Hindlimb muscle (tissue), 1 donor: ENCODE measurements around the gene PMPCA. TPM values are rescaled to one million over a fixed set of nuclear protein-coding genes. Genes with fewer than 3 reads are reported as not detected.
"Not testable (repeated sequence)": the region's sequence is repeated elsewhere in the genome, so short reads cannot be mapped to it uniquely, and the experiment has no call there.

Experiments used
- DNase-seq: peaks from one replicate; pipeline ENCODE4 v3.0.0-alpha.2; 2013
- polyA plus RNA-seq: library from polyadenylated mRNA; unstranded; fragments of 120-200 nt; gene quantifications from one replicate; pipeline ENCODE4 v1.2.1, GENCODE V29; 2013; ENCODE audit not compliant: insufficient read length

Gene PMPCA
- polyA plus RNA-seq, 1 donor: 39.9 TPM

DNA sequence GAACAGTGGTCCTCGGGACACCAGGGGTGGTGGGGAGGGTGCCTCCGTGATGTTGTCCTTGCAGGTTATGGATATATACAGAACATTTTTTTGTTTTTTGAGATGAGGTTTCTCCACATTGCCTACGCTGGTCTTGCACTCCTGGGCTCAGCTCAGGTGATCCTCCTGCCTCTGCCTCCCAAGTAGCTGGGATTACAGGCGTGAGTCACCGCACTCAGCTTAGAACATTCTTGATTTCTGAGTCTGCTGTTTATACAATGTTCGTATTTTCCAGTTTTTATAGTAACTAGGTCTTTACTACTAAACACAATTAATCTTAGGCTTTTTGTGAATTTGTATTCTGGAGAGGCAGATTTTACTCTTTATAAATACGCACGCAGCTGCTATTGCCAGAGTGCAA lies 6.0 kb downstream of the PMPCA start:
- no peak for DNase-seq

DNA sequence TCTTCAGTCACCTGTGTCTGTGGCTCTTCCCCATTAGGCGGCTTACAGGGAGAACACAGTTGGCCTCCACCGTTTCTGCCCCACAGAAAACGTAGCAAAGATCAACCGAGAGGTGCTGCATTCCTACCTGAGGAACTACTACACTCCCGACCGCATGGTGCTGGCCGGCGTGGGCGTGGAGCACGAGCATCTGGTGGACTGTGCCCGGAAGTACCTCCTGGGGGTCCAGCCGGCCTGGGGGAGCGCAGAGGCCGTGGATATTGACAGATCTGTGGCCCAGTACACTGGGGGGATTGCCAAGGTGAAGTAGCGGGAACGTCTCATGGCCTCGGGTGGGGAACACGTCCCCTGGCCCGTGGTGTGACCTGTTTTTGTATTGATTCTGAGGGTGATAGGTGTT lies 6.5 kb downstream of the PMPCA start:
- DNase-seq: no peak

DNA sequence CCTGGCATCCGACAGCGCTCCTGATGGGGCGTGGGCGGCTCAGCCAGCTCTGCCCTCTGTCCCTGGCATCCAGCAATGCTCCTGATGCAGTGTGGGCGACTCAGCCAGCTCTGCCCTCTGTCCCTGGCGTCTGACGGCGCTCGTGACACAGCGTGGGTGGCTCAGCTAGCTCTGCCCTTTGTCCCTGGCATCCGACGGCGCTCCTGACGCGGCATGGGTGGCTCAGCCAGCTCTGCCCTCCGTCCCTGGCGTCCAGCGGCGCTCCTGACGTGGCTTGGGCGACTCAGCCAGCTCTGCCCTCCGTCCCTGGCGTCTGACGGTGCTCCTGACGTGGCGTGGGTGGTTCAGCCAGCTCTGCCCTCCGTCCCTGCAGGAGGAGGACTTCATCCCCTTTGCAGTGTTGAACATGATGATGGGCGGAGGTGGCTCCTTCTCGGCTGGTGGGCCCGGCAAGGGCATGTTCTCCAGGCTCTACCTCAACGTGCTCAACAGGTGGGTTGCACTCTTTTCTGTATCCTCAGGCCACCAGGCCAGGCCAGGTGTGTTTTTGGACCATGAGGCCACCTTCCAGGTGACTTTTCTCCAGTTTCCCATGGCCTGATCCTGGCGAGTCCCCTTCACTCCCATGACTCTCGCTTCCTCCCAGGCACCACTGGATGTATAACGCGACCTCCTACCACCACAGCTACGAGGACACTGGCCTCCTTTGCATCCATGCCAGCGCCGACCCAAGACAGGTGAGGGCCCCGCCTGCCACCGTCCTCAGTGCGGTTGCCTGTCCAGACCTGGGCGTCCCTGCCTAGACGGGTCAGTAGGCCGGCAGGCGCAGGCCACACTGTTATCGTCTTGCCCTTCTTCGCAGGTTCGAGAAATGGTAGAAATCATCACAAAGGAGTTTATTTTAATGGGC lies 8.0 kb downstream of the PMPCA start:
- DNase-seq: no peak

DNA sequence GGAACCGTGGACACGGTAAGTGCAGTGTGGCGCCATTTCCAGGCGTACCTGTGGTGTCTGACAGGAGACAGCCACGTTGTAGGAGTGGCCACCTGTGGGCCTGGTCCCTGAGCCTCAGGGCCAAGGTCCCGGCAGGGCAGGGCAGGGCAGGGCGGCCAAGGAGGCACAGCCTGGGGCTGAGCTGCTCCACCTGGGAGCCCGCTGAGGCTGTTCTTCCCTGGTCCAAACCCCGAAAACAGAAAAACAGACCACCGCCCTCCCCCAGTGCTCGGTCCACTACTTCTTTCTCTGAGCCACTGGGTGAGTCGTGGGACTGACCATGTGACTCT lies 8.6 kb downstream of the PMPCA start:
- DNase-seq: no peak

DNA sequence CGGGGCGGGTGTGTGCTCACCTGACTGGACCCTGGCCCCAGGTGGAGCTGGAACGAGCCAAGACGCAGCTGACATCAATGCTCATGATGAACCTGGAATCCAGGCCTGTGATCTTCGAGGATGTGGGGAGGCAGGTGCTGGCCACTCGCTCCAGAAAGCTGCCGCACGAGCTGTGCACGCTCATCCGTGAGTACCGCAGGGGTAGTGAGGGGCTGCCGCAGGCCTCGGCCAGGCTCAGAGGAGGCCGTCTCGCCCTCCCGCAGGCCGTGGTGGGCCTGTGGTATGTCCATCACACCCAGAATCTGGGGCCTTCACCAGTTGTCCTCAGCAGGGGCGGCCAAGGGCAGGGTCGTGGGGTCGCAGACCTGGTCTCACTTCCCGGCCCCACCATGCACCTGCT lies 11.3 kb downstream of the PMPCA start:
- no peak for DNase-seq

DNA sequence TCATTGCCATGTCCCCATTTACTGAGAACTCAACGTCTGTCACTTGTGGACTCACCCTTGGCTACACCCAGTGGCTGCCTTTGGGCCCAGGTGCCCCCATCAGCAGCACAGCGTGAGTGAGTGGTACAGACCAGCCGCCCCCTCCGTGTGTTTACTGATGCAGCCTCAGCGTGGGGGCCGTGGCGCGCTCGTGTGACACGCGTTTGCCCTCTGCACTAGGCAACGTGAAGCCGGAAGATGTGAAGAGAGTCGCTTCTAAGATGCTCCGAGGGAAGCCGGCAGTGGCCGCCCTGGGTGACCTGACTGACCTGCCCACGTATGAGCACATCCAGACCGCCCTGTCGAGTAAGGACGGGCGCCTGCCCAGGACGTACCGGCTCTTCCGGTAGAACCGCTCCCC lies 12.4 kb downstream of the PMPCA start:
- DNase-seq: no peak

DNA sequence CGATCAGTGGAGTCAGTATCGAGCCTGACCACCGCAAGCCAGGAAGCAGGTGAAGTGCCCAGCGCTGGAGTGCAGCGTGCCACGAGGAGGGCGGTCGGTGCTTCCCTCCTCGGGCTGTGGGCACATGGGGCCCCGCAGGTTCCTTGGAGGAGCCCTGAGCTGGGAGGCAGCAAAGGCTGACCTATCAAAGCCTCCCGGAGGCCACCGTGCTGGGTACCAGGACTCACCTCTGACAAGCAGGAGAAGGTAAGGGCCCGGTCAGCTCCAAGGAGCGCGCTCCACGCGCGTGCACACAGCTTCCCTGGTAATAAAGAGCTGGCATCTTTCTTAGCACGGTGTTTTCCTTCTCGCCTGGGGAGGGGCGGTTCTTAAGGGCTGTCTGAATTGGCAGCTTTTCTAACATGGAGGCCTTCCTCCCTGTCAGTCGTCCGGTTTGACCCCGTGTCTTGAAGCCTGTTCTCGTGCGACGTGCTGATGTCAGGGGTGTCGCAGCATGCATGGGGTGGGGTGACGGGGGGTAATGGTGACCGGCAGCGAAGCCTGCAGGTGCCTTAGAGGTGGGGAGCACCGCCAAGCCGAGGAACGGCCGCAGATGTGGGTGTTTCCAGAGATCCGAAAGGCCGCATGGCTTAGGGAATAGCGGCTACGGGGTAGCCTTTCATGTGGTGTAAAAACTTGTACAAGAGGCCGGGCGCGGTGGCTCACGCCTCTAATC lies 13.1 kb downstream of the PMPCA start:
- DNase-seq: no peak

DNA sequence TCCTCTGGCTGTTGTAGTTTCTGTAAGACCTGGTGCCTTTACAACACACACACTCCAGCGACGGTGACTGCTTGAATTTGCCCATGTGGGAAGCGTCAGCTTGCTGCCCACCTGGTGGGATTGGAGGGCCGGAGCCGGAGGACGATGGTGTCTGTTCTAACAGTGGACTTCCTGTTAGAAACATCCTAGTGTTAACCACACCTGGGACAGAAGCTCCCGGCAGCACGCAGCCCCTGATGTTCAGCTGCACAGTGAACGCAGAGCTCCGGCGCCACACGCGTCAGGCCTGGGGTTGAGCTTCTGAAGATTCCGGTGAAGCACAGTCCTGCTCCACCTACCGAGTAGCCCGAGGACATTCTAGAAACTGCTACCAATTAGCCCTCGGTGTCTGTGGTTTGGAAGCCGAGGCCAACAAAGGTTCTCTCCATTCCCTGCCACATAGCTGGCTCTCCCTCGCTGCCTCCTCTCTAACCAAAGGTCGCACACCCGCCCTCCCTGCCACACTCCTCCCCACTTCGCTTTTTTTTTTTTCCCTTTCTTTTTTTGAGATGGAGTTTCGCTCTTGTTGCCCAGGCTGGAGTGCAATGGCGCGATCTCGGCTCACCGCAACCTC lies 14.4 kb downstream of the PMPCA start:
- no peak for DNase-seq

DNA sequence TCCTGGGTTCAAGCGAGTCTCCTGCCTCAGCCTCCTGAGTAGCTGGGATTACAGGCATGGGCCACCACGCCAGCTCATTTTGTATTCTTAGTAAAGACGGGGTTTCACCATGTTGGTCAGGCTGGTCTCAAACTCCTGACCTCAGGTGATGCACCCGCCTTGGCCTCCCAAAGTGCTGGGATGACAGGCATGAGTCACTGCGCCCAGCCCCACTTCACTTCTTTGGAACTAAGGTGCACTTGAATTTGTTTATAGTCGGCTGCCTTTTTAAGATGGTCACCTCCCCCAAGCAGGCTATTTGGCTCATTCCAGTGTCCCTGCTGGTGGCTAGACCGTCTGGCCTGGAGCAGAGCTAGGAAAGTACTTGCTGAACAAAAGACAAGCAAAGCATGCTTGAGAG lies 14.9 kb downstream of the PMPCA start:
- DNase-seq: not testable (repeated sequence)

DNA sequence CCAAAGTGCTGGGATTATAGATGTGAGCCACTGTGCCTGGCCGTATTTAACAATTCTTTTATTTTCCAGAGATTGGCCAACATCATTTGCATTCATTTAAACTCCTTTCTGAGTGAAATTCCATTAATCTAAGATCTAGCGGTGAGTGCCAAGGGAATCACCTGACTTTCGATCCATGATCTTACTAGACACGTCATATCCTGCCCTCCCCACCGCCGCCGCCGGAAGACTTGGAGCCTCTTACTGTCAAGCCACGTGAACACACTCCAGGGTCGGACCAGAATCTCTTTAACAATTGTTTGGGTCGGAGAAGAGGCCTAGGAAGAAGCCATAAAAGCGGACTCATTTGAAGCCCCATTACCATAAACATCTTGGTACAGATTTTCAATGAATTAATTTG lies 16.3 kb downstream of the PMPCA start:
- DNase-seq: no peak

DNA sequence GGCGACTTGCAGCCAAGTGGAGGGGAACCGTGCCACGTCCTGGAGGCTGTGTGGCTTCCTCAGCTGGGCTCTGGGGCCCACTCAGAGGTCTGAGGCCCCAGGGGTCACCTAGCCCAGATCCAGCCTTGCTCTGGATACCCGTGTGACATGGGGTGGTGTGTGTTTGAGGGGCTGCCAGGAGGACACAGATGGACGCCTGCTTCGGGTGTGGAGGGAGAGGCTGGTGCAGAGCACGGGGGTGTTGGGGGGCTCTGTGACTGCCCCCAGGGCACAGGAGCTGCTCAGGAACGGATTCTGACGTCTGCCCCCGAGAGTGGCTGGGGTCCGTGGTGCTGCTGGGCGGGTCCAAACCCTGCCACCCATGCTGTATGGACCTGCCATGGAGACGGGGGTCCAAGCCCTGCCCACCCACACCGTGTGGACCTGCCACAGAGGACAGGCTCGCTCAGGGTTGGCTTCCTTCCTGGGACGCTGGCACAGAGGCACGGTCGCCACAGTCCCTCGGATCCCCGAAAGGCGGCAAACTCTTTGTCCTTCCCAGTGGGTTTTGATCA lies 18.7 kb downstream of the PMPCA start:
- no peak for DNase-seq

DNA sequence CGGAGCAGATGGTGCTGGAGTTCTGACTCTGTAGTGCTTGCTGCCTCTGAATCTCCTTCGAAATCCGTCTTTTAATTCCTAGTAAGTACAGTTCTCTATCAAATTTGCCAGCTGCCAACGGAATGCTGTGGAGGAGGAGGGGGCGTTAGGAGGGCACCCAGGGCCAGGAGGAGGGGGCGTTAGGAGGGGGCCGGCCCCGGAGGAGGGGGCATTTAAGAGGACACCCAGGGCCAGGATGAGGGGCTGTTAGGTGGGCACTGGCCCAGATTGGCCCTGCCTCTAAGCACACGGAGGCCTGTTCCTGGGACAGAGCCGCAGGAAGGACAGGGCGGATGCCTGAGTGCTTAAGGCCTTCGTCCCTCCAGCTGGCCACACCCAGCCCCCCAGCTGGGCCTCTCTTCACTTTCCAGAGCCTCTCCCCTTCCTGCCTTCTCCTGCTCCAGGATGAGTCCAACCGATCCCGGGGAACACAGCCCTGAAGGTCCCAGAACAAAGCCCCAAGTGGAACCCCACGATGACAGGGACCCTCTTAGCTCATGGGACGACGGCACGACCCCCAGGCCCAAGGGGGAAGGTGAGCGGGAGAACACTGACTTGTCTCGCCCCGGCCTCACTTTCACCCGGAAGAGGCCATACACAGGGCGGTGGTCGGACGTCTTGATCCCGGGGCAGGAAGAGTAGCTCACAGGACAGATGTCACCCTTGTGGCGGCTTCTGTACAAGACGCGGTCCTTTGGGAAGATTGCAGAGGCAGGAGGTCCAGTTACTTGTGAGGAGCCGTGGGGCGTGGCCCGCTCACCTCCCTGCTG lies 19.4 kb downstream of the PMPCA start:
- no peak for DNase-seq

DNA sequence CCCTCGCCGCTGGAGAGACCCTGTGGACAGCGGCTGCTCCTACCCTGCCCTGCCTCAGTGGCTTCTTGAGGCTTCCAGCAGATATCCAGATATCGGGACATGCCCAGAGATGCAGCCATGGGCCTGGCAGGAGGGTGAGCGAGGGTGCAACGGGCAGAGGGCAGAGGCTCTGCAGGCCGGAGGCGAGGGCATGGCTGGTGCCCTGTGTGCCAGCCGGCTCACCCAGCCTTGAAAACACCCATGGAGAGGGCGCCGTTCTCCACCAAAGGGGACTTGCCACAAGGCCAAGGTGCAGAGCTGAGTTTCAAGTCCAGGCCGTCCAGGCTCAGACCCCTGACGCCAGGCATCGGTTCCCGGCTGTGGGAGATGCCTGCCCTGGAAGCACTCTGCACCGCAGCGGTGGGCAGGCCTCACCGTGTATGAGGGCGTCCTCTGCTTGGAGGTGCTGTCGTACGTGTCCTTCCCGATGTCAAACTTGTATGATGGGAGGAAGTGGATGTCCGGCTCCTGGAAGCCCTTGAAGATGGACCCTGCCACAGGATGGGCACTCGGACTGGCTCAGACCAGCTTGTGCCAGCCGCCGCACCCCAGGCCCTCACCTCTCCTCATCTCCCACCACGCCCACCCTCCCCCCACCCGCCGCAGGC lies 20.3 kb downstream of the PMPCA start:
- no peak for DNase-seq

DNA sequence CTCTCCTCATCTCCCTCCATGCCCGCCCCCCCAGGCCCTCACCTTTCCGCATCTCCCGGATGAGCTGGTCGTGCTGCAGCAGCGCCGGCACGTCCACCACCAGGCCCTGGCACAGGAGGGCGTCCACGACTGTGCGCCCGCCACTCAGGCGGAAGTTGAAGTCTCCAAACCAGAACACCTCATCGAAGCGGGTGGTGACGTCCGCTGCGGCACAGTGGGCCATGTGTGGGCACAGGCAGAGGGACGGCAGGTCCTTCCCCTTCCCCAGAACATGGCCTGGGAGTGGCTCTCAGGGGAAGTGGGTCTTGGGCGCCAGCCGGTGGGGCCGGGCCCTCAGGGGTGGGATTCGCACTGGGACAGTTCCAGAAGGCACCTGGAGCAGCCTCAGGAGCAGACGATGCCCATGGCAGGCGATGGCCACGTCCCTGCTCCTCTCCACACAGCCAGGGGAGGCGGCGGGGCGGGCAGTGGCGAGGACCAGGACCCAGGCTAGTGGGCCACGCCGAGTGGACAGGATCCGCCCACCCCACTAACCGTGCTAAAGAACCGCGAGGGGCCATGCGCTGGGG lies 21.4 kb downstream of the PMPCA start:
- no peak for DNase-seq

DNA sequence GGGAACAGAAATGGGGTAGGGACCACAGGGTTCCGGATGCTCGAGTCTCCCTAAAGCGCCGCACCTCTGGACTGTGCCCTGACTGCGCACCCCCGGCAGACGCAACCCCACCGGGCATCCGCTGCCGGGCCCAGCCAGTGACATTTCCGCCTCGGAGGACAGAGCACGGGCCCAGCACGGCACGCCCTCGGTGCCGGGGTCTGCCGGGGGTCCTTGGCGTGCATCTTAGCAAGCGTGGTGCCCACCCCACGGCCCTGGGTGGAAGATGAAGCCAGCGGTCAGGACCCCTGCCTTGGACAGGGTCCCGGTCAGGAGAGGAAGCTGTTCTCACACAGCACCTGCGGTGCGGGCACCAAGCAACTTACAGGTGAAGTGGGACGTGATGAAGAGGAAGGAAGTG lies 22.1 kb downstream of the PMPCA start:
- DNase-seq: no peak

DNA sequence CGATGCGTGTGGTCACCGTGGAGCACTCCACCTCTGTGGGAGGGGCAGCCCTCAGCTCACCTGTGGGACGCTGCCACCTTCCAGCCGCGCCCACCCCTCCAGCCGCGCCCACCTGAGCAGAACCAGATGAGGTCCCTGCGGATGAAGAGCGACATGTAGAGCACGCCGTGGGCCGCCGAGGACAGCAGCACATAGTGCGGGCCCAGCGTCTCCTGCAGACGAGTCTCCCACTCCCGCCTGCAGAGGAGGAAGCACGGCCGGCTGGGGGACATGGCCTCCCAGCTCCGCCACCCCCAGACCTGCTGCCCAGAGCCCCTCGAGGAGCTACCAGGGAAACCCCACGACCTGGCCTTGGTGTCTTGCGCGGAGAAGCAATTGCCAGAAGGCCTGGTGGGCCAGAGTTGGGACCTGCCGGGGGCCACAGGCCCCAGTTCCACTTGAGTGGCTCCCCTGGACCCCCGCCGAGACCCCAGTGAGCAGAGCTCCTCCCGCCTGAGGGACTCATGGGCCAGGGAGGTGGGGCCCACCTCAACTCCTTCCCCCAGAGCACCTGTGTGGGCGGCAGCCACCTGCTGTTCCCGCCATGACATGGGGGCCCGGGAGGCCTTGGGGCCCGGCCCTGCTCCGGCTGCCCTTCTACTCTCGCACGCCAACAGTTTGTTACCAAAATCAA lies 22.7 kb downstream of the PMPCA start:
- no peak for DNase-seq

DNA sequence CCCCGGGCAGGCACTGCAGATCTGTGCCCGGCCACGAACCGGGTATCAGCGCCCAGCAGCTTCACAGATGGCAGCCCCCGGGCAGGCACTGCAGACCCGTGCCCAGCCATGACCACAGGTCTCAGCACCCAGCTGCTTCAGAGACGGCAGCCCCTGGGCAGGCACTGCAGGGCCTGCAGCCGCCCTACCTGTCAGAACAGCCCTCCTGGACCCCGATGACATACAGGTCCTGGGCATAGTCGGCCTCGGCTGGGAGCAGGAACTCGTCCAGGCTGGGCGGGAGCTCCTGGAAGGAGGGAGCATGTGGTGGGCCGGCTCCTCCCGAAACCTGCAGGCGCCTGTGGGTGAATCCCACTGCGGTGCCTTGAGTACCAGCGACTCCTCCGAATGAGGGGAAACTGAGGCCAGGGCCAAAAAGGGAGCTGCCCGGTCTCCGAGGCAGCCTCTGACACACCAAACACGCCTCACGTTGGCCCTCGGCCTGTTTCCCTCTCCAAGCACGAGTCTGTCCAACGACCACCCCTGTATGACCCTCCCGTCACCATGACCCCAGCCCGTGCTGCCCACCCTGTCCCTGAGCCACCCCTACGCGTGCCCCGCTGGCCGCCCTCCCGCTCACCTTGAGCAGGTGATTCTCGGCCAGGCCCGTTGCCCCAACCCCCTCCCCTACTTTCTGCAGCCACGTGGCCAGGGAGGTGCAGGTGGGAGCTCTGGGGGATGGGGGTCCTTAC lies 23.6 kb downstream of the PMPCA start:
- no peak for DNase-seq

DNA sequence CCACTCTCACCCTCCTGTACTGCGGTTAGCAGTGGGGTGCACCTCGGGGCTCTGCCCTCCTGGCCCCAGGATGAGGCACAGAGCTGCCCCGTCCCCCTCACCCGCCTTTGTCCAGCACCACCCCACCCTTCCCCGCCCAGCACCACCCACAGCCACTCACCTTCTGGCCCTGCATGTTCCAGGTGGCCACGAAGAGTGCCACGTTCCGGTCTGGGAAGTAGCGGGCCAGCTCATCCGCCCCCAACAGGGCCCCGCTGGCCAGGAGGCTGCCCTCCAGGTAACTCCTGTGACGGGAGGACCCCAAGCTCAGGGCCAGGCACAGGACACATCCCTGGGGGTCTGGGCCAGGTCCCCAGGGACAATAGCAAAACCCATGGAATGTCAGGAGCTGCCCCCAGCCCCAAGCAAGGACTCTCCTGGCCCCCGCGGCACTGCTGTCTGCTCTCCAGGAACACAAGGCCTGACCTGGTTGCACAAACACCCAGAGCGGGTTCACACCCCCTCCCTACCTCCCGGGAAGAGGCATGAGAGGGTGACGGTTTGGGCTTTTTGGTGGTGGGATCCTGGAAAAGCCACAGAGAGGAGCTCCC lies 24.2 kb downstream of the PMPCA start:
- no peak for DNase-seq

DNA sequence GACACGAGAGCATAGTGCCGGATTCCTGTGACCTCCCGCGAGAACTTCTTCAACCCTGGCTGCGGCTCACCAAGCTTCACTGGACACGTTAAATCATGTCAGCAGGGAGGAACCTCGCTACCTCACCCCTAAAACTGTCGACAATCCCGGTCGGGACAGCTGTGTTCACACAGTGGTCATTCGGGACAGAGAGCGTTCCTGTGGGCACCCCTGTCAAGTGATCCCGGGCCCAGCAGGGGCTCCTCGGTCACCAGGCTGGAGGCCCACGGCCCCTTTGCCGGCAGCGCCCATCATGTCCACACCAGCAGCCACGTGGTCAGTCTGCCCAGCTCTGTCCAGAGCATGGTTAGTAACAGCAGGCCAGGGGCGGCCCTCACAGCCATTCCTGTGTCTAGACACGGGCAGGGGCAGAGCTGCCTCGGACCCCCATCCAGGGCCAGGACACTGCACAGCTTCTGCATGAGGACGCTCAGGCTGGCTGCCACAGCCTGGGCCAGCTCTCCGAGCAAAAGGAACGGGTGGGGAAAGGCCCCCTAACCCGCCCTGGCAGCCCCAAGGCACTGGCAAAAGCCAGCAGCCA lies 25.7 kb downstream of the PMPCA start:
- DNase-seq: no peak

DNA sequence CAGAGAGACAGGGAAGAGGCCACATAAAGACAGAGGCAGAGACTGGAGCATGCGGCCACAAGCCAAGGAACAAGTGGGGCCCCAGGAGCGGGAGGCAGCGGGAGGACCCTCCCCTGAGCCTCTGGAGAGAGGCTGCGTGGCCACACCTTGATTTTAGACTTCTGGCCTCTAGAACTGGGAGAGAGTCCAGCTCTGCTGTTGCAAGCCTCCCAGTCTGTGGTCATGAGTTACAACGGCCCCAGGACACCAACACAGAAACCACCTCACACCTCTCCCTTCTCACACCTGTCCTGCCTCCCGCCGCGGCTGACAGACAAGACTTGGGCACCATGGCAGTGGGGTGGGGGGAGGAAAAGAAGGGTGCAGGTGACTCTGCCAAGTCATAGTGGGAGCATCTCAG lies 27.0 kb downstream of the PMPCA start:
- DNase-seq: peak; percentile 52
